NCI-H774 (cell line): ENCODE results near the gene DLGAP5.

Experiments
- DNase-seq: peaks from one replicate; lab custom pipeline; 2025; lab: John Stamatoyannopoulos, UW

The DLGAP5 gene

DNA sequence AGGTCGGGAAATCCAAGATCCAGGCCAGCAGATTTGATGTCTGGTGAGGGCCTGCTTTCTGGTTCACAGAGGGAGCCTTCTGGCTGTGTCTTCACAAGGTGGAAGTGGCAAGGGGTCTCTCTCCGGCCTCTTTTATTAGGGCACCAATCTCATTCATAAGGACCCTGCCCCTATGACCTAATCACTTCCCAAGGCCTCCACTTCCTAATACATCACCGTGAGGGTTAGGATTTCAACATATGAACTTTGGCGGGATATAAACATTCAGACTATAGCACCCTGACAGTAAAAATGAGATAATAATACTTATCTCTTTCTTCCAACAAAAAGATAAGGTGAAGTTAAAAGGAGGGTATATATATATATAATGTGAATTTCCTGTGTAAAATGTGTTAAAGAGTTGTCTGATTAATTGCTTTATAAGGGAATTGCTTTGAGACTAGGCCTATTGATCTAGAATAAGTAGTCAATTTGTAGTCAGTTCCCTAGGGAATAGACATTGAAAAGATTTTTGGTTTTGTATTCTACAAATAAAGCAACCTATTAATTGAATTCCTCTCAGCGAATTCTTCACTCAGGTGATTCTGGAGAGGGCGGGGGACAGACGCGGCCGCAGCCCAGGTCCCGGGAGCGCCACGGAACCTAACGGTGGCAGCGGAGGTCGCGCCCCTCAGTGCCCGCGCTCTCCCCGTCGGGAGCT, 62.8 kb downstream of the DLGAP5 start:
- no peak for DNase-seq

DNA sequence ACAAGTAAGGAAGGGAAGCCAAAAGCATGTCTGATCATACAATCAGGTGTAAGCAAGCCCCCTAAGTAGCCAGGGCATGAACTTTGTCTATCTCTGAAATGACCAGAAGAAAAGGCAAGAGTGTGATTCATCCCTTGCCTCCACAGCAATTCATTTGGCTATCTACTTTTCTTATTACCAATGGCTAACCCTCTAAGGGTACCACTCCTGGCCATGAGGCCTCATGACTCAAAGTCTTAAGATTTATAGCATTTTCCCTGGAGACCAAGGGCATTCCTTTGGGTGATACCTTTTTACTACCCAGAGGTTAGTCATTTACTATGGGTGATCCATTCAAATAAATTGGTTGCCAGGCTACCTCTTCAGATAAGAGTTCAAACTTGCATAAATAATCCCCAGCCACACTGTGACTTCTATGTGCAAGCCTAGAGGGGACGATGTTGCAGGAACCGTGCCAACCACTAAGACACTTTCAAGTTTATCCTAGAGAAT, 63.9 kb downstream of the DLGAP5 start:
- DNase-seq: no peak

DNA sequence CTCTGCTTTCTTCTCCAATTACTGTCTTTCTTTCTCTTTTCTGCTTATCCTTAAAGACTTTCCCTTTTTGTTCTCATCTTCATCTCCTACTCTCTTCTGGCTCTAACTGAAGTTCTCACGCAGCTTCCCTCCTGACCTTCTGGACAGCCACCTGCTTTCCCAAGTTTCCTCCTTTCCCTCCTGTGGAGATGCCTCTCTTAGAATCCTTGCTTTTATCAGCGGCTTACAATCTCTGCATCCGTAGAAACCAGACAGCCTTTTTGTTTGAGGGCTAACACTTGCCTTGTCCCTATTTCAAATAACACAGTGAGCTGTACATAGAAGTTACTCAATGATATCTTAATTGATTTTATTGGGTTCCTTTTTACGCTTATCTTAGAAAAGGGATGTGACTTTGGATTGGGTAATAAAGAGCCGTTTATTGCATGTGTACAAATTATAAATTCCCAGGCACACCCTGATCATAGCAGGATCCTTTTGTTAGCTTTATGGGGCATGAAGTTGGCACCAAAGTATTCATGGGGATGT, 64.4 kb downstream of the DLGAP5 start:
- DNase-seq: no peak

DNA sequence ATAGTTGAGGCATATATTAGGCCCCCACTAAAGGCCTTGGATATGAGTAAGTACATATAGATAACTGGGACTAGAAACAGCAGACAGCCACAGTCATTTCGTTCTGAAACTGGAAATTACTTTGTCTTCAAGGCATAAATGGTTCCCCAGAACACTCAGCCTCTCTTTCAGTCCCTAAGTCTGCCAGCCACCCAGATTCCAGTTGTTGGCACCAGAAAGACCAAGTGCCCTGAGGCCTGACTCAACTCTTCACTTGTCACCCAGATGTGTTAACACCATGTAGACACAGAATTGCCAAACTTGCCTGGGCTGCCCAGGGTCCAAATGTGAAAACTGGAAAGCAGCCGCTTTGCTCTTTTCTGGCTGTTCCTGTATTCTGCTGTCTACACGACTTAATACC, 65.4 kb downstream of the DLGAP5 start:
- DNase-seq: no peak

DNA sequence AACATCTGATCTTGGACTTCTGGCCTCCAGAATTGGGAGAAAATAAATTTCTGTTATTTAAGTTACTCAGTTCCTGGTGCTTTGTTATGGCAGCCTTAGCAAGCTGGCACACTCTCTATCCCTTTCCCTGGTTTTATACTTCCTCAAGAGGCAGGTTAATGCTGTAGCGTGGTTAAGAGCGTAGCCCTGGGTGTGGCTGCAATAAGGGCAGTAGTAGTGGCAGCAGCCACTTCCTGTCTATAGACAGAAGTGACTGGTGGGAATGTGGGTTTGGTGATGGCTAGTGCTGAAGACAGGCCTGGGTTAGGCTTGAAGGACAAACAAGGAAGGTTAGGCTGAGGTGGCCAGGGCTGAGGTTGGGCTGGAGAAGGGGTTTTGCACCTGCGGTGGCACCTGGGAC, 66.0 kb downstream of the DLGAP5 start:
- DNase-seq: no peak

DNA sequence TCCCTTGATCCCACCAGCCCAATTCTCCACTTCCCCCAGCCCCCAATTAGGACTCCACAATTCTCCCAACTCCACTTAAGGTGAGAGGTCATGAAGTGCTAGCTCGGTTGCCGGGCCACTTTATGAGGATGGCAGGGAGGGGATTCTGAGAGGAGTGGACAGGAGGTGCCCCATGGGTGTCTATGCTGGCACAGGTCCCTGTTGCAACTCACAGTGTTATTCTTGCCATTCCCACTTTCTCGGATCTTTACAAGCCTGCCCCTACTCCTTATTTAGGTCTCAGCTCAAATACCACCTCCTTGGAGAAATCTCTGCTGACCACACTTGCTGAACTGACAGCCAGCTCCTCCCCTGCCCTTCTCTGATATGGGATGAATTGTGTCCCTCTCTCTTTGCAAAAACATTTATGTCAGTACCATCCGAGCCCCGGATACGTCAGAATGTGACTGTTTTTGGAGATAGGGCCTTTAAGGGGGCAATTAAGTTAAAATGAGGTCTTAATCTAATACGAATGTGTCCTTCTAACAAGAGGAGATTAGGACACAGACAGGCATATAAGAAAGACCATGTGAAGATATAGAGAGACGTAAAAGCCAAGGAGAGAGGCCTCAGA, 66.5 kb downstream of the DLGAP5 start:
- no peak for DNase-seq

DNA sequence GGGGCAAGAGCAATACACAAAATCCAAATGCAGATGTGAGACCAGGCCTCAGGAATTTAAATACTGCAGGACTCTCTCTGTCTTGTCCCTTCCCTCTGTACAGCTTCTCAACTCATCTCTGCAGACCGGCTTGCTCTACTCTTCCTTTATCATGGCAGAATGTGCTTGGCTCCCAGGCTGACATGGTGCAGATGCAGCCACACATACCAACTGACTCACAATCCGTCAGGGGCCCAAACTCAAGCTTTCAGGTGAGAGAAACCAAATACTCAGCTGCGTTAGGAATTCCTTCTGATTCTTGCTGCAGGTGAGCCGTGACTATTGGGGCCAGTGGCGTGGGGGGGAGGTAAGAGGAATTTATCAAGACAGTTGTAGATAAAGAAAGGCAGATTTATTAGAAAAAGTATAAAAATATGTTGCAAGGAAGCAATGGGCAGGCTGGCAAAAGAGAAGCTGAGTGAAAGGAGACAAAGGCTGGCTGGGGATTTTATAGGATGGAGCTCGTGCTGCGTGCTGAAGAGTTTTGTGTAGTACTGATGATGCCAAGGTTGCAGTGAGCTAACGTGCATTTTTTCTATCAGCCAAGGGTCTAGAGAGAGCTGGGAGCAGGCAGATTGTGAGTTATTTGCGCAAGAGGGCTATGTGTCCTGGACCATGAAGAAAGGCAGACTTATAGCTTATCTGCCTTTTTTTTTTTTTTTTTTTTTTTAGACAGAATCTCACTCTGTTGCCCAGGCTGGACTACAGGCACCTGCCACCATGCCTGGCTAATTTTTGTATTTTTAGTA, 67.3 kb downstream of the DLGAP5 start:
- no peak for DNase-seq

DNA sequence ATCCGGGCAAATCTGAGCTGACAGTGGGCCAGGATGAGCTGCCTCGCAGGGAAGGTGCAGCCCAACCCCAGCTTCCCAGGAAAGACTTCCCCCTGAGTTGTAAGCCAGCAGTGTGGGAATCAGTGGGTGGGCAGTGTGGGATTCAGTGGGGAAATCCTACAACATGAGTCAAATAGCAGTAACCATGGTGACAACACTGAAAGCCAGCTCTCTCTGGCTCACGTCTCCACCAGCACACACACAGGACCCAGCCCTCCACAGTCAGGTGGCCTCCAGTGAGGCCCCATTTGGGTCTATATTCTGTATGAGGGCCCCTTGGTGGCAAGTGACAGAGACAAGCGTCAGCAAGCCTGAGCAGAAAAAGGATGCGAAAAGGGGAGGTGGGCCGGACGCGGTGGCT, 68.3 kb downstream of the DLGAP5 start:
- no peak for DNase-seq

DNA sequence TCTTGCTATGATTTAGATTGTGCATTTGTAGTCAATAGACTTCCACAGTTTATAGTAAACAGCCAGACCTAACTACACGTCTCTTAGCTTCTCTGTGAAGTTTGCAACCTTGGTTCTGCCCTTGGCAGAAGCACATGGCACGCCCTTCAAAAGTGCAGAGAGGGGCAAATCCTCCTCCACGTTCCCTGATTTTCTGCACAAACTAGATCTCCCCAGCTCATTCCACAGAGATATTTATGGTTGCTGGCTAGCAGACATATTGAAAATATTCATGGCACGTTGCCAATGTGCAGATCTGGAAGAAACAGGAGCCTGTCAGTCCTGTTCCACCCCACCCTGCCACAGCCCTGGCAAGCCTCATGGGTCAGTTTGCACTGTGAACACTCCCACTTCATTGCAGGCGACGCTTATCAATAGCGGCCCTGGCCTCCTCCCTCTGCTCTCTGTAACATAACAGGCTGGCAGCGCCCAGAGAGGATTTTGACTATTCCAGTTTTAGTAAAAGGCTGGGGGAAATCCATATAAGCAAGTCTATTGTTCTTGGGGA, 68.9 kb downstream of the DLGAP5 start:
- no peak for DNase-seq

DNA sequence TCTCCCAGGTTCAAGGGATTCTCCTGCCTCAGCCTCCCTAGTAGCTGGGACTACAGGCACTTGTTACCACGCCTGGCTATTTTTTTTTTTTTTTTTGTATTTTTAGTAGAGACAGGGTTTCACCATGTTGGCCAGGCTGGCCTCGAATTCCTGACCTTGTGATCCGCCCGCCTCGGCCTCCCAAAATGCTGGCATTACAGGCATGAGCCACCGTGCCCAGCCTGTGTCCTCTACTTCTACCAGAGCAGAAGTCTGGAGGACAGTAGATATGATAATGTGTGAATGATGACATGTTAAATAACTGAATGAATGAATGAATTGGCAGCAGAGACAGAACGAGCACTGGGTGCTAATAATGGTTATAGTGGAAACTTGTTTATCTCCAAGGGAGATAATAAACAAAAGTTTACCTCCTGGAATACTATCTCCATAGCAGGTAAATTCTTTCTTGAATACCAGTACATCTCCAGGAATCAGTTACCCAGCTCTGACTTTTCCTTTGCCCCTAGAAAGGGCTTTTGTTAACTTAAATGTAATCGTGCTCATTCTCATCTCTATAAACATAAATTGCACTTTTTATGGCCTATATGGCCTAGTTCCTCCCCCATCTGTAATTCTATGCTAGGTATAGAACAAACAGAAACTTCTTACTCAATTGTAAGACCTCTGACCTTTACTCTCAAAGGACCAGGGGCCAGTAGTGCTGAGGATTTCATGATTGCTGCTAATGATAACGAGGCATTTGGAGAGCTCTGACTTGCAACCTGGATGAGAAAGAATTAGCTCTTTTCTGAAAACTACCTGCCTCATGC, 69.6 kb downstream of the DLGAP5 start:
- no peak for DNase-seq

DNA sequence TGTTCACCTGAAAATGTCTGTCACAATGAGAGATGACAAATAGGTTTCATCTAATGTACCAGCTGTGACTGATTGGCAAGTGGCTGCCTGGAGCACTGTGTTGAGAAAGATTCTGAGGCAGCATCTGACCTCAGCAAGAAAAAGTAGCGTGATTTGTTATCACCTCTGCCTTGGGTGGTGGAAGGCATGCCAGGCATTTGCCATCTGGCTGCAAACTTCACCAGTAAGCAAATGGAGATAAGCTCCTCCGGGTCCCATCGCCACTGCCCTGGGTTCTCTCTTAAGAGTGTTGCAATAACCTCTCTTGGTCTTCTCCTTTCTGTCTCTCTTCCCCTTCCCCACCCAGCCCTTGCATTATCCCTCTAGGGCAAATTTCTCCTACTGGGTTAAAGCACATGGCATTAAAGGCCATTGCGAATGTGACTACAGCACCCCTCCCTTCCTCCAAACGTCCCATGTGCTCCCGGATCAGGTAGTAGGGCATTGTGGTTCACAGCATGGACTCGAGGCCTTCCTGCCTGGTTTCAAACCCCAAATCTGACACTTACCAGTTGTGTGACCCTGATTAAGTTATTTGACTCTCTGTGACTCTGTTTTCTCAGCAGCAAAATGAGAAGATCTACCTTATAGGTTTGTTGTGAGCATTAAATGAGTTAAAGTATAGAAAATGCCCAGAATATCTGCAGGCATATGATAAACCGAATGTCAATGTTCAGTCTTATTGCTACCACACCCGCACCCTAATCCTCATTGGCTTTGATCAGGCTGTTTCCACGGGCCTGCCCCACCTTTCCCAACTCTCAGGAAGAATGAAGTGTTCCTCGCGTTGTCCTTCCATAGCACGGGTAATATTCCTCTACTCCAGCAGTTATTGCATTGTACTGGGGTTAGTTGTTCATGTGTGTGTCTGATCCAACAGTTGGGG, 70.6 kb downstream of the DLGAP5 start:
- DNase-seq: no peak

DNA sequence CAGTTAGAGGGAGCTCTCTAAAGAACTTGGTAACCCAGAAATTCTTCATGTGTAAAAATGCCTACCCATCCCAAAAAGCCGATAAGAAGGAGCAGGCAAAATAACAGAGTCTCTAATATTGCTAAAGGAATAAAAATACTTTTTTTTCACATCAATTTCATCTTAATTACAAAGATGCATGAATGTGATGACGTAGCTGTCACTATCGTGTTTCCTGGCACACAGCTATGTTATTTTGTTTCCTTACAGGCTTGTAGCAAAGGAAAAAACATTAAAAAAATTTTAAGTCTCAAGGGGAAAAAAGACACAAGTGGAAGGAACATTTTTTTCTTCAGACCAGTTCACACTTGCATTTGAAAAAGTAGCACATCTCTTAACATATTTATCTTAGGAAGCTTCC, 72.6 kb downstream of the DLGAP5 start:
- no peak for DNase-seq

DNA sequence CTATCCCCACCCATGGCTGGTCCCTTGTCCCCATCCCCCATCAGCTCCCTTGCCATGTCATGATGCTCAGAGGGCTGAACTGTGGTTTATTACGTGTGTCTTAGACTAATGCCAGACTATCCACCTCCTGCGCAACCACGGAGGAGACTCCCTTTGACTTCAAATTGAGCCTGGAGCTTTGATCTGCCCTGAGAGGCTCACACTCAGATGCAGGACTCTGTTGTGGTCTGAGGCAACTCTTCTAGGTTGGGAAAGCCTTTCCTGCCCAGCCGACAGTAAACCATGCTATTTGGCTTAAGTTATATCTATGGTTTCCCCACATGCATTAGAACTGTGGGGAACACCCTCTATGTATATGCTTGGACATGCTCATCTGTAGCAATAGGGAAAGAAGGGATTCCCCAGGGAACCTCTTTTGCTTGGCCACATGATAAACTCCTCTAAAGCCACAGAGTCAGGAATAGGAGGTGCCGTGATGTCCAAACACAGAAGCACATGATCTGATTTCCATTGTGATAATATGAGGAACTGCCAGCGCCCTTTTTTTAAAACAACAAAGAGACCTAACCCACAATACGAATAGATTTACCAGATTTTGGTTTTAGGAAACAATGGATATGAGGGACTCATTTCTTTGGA, 73.5 kb downstream of the DLGAP5 start:
- DNase-seq: no peak

DNA sequence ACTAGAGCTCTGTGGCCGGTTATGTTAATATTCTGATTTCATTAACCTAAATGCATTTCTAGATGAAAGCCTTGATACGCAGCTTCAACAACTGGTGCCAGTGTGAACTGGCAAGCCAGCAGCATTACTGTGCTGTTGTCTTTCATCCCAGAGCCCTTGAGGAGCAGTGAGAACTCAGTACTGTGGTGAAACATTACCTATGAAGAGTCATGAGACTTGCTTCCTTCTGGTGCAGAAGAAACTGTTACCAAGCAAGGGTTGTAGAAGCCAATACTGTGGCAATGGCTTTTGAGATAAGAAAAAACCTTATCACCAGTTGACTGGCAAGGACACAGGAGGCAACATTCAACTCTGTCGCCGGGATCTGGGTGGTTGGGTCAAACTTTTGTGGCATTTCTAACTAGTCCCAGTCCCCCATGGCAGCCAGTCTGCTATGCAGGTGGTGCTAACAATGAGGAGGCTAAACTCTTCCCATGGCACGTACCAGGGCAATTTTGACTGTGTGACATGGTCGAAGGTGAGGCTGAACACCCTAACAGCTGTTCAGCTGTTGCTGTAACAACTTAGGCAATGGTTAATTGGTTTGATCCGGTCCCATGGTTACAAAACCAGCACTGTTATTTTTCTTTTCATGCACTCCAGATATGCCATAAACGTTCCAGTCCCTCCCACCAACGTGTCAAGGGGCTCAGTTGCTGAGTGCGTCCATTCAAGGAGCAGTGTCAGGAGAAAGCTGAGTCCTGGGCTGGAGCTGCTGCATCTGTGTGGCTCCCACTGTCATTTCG, 74.9 kb downstream of the DLGAP5 start:
- DNase-seq: peak; percentile 6

DNA sequence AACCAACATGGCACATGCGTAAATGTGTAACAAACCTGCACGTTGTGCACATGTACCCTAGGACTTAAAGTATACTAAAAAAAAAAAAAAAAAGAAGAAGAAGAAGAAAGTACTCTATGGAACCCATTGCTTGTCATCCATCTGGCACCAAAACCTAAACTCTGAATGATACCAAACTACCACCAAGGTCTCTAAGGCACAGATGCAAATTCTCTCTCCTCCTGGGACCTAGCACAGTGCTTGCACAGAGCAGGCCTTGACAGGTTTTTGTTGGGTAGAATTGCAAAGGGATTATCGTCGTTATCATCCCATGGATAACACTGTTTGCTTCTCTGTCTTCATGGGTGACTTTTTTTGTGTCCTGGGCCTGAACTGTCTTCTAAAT, 75.5 kb downstream of the DLGAP5 start:
- DNase-seq: no peak

DNA sequence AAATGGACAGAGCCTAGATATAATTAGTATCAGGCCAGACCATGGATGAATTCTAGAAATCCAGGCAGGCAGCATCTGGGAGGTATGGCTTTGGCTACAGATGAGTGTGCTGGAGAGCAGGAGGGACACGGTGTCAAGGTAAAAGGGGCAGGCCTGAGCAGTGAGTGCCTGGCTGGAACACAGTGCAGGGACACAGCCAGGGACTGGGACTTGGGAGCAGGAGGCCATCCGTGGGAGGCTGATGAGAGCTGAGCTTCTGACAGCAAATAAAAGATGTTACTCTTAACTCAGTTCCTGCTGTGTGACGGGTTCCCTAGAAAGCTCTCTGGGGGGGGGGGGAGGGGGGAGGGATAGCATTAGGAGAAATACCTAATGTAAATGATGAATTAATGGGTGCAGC, 75.9 kb downstream of the DLGAP5 start:
- DNase-seq: no peak

DNA sequence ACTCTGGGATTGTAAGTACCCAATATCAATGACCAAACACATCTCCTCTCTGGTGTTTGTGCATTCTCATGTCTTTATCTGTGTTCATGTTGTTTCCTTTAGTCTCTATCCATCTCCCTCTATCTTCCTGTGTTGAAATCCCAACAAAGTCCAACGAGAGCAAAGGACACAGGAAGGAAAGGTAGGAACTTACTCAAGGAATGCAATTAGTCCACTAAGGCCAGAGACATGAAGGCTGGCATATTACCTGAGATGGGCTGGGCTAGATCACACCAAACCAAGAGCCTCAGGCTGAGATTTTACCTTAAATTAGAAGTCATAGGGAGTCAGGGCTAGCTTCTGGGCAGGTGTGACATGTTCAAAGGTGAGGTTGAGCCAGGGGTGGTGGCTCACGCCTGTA, 76.7 kb downstream of the DLGAP5 start:
- no peak for DNase-seq

DNA sequence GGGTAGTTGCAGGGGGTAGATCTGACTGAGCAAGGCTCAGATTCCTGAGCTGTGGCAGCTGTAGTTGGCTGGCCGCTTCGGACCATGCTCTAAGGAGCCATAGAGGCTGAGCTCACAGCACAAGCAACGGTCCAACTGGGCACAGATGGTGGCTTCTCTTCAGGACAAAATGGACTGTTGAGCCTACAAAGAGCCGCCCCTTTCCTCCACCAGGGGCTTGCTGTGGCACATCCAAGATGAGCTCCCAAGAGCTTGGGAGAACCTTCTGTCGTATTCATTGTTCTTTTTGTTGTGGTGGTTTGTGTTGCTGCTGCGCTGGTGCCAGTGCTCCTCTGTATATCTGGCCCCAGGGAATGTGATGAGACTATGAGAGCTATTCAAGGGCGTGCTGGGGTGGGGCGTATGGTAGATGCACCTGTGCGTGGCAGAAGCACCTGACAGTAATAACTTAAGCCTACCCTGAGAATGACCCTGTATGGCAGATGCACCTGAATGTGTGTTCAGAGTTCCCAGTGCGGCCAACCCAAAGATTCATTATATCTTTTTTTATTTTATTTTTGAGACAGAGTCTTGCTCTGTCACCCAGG, 80.2 kb downstream of the DLGAP5 start:
- DNase-seq: no peak

DNA sequence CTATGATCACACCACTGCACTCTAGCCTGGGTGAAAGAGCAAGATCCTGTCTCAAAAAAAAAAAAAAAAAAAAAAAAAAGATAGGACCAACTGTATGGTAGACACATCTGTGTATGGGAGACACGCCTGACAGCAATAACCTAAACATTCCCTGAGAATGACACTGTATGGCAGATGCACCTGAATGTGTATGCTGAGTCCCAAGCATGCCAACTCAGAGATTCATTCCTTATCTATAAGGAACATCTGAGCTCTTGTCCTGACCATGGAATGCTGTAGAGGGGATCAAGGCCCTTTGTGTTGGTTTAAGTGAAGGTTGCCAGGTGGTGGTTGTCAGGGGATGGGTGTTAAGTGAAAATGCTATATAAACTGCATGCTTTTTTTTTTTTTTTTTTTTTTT, 81.5 kb downstream of the DLGAP5 start:
- DNase-seq: no peak
